GM12891 (cell line): ENCODE measurements around the gene USH2A.

Experiments
- POLR2A ChIP-seq: IDR thresholded peaks from 2 replicates; pipeline ENCODE4 v1.6.1; 2011; ENCODE audit warnings: low read depth, low read length, control low read depth
- POLR2AphosphoS5 ChIP-seq: IDR thresholded peaks from 2 replicates; pipeline ENCODE4 v1.6.1; 2011; ENCODE audit warnings: low read depth, low read length, control low read depth
- SPI1 ChIP-seq: IDR thresholded peaks from 2 replicates; pipeline ENCODE4 v1.6.1; 2011; ENCODE audit warnings: low read depth, low read length, control low read depth
- TAF1 ChIP-seq: IDR thresholded peaks from 2 replicates; pipeline ENCODE4 v1.6.1; 2011; ENCODE audit warnings: low read depth, low read length, control low read depth

DNA sequence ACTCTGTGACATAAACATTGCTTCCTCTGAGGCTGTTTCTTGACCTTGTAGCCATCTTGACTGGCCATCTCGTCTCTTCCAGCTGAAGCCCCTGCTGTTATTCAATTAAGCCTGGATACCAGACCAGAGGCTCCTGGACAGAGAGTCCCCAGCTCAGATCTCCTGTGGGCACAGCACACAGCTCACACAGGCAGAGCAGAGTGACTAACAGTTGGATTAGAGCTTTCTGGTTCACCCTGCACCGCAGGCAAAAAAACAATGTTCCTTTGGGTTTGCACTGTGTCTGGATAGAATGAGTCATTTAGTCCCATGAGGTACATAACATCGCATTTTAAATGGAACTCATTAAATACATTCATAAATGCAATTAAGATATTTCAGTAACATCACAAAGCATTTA is 33.4 kb upstream of the USH2A start:
- TF ChIP-seq POLR2AphosphoS5 (no peak), POLR2A (no peak), TAF1 (no peak), SPI1 (no peak)
